HFF-Myc (cell line): ENCODE results near the gene GRIK4.

Experiments
- DNase-seq: peaks from one replicate; pipeline ENCODE4 v3.0.0-alpha.2; 2011; ENCODE audit warnings: low read depth; ENCODE audit errors: extremely low read depth
- H3K4me3 ChIP-seq: replicated peaks from 2 replicates; pipeline ENCODE4 v1.5.1; 2011; ENCODE audit warnings: low read depth, mild to moderate bottlenecking, control low read depth, low read length
- CTCF ChIP-seq: IDR thresholded peaks from 2 replicates; pipeline ENCODE4 v1.5.1; 2012; ENCODE audit warnings: mild to moderate bottlenecking, low read depth, low read length, control low read depth; ENCODE audit errors: missing control alignments

The GRIK4 gene

DNA sequence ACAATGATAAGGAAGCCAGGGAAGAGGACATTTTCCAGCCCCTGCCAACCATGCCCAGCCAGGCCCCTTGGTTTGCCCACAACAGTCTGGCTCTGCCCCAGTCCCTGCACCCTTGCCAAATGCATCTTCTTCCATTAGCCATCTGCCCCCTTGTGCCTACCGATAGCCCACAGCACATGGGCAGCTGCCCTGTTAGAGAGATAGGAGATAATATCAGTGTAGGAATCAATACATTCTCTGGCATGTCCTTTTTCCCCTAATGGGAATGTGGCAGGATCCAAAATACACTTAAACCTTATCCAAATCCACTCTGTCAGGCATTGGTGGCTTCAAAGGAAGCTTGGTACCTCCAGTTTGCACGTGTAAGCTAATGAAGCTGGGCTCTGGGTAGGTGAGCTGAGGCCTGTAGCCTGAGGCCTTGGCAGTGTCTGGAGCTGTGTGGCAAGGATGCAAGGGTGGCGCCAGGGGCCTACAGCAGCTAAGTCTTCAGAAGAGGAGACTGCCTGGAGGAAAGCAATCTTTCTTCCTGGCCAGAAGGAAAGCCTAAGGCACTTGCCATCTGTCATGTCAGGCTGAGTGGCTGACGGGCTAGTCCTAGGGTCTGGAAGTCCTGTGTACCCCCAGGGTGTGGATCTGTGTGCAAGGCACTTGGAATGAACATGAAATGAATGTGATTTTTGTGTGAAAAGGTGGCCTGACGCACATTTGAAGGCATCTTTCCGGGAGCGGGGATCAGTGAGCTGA, 348.2 kb downstream of the GRIK4 start:
- H3K4me3 ChIP-seq = no peak overlapping the region
- TF ChIP-seq CTCF = no peak
- DNase-seq = no peak

- H3K4me3 ChIP-seq = no peak overlapping the region
- no peak for DNase-seq
- no peak for TF ChIP-seq CTCF
Observed at GRCh38 chr11:120863359-120863758, 351.8 kb downstream of the GRIK4 start.

DNA sequence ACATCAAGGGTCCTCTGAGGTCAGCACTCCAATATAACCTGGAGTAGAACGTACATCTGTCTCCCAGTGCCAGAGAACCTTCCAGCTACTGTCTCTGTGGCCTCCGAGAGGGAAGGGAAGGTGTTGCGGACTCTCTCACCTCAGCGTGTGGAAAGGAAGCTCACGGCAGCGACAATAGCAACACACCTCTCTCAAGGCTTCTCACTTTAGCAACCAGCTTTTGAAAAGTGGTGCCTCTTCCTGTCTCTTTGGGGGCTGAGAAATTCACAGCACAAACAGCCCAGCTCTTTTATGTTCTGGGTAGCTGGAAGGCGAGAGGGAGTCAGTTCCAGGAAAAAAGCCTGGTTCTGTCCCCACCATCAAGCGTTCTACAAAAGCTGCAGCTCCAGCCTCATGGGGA, 355.5 kb downstream of the GRIK4 start:
- TF ChIP-seq CTCF = no peak
- no peak for DNase-seq
- H3K4me3 ChIP-seq = no peak overlapping the region

- DNase-seq = no peak
- no peak overlapping the region for H3K4me3 ChIP-seq
- no peak for TF ChIP-seq CTCF
Observed at GRCh38 chr11:120867531-120867930, 356.0 kb downstream of the GRIK4 start.

GRCh38 chr11:120867988-120868387, 356.4 kb downstream of the GRIK4 start:
- H3K4me3 ChIP-seq = no peak overlapping the region
- no peak for DNase-seq
- TF ChIP-seq CTCF = no peak

DNA sequence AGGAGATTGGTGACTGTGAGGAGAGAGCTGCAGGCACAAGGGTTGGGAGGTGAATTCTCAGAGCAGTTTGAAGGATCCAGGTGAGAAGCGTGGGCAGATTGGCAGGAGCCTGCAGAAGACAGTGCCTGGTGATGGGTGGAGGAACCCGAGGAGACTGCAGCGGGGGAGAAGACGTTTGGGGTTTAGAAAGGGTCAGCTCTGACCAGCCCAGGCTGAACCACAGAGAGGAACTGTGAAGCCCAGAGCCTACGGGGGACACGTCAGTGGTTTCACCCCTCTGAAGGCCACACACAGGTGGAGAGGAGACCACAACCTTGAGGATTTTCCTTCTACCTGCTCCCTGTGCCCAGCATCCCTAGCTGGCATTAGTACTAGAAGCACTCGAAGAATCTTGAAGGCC, 357.5 kb downstream of the GRIK4 start:
- no peak for TF ChIP-seq CTCF

DNA sequence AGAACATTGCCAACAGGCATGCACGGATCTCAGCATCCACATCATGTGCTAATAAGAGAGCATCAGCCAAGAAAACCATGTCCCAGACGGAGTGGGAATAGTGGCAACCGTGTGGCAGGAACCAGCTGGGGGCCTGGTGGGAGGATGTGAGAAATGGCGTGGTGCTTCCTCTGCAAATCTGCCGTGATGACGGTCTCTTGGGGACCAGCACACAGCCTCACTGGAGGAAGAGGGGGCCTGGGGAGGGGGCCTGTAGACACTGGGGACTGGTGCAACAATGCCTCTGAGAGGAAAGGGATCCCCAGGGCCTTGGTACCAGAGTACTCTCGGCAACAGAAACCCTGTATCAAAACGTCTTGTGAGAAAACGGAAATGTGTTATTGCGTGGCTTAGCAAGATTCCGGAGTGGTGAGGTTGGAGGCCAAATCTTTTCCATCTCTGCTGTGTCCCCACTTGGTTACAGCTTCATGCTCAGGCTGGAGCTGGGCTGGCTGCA, 358.0 kb downstream of the GRIK4 start:
- no peak for DNase-seq

More for the DNA sequence above, 357.5 kb downstream of the GRIK4 start:
- H3K4me3 ChIP-seq = no peak overlapping the region
- no peak for DNase-seq

More for the DNA sequence above, 358.0 kb downstream of the GRIK4 start:
- no peak overlapping the region for H3K4me3 ChIP-seq
- TF ChIP-seq CTCF = no peak
